OCI-LY7 (cell line): Measurements from ENCODE around the gene LMX1B. TPM values are rescaled to one million over a fixed set of nuclear protein-coding genes. Genes with fewer than 3 reads are reported as not detected.

Experiments used
- BruUV-seq: library from RNA; stranded (reverse); fragments of 400-500 nt; replicated peaks from 2 replicates; lab custom pipeline; 2021; lab: Mats Ljungman, UMichigan
- CTCF ChIA-PET: fragments of 300-600 bp; sonication (Branson Sonifier 250); formaldehyde crosslinking; loops from one replicate; lab custom pipeline; 2022; ENCODE audit warnings: antibody characterized with exemption; ENCODE audit not compliant: unreplicated experiment; lab: Charles Lee
- POLR2A ChIA-PET: fragments of 300-600 bp; sonication (Branson Sonifier 250); formaldehyde crosslinking; loops from one replicate; lab custom pipeline; 2022; ENCODE audit warnings: antibody characterized with exemption; lab: Charles Lee
- DNase-seq: peaks from one replicate; pipeline ENCODE4 v3.0.0-alpha.2; 2015; ENCODE audit warnings: low spot score
- H2AFZ ChIP-seq: fragments of 200-600 bp; sonication (generic), shearing (Covaris generic); 2 replicates; pipeline ENCODE4 v1.6.1; 2014; ENCODE audit warnings: mild to moderate bottlenecking, antibody characterized with exemption, low read length, moderate library complexity
- H3K27ac ChIP-seq: fragments of 200-600 bp; sonication (generic); 2 replicates; pipeline ENCODE4 v1.5.1; 2014; ENCODE audit warnings: mixed run types, low read depth, mild to moderate bottlenecking, moderate library complexity, low read length, inconsistent platforms; ENCODE audit not compliant: poor library complexity, severe bottlenecking
- H3K36me3 ChIP-seq: fragments of 200-600 bp; sonication (generic); 2 replicates; pipeline ENCODE4 v1.6.1; 2014; ENCODE audit warnings: mild to moderate bottlenecking, antibody characterized with exemption, low read length, moderate library complexity, mixed read lengths; ENCODE audit not compliant: insufficient read depth
- H3K4me1 ChIP-seq: fragments of 200-600 bp; sonication (generic); 2 replicates; pipeline ENCODE4 v1.5.1; 2014; ENCODE audit warnings: mild to moderate bottlenecking, low read length; ENCODE audit not compliant: insufficient read depth, poor library complexity, severe bottlenecking
- H3K4me2 ChIP-seq: fragments of 200-600 bp; sonication (generic); 2 replicates; pipeline ENCODE4 v1.6.1; 2014; ENCODE audit warnings: mild to moderate bottlenecking, low read length
- H3K4me3 ChIP-seq: fragments of 200-600 bp; sonication (generic); 2 replicates; pipeline ENCODE4 v1.5.1; 2014; ENCODE audit warnings: mild to moderate bottlenecking, low read depth, low read length; ENCODE audit not compliant: poor library complexity, severe bottlenecking
- H3K79me2 ChIP-seq: fragments of 200-600 bp; sonication (generic); 2 replicates; pipeline ENCODE4 v1.6.1; 2016; ENCODE audit warnings: low read depth, mild to moderate bottlenecking, low read length, moderate library complexity, mixed read lengths; ENCODE audit not compliant: insufficient read depth
- H3K9me2 ChIP-seq: fragments of 200-600 bp; sonication (generic); 2 replicates; pipeline ENCODE4 v1.6.1; 2016; ENCODE audit warnings: mild to moderate bottlenecking, low read length, mixed read lengths; ENCODE audit not compliant: insufficient read depth
- H3K9me3 ChIP-seq: fragments of 200-600 bp; sonication (generic); 2 replicates; pipeline ENCODE4 v1.6.1; 2014; ENCODE audit warnings: mild to moderate bottlenecking, mixed run types, low read length, mixed read lengths
- H4K20me1 ChIP-seq: fragments of 200-600 bp; sonication (generic); 2 replicates; pipeline ENCODE4 v1.6.1; 2014; ENCODE audit warnings: mild to moderate bottlenecking, antibody characterized with exemption, low read length, moderate library complexity, mixed read lengths; ENCODE audit not compliant: insufficient read depth
- CTCF ChIP-seq: fragments of 200-600 bp; sonication (generic); conservative IDR thresholded peaks from 2 replicates; pipeline ENCODE4 v1.5.1; 2014; ENCODE audit warnings: mild to moderate bottlenecking, antibody characterized with exemption, low read length, moderate library complexity, mixed read lengths
- EZH2phosphoT487 ChIP-seq: fragments of 200-600 bp; sonication (generic); IDR thresholded peaks from 2 replicates; pipeline ENCODE4 v1.6.1; 2018; ENCODE audit warnings: low read depth, borderline replicate concordance, mild to moderate bottlenecking, mixed run types, antibody characterized with exemption, low read length, moderate library complexity, mixed read lengths
- intact Hi-C: fragments of 100-400 bp; cut with micrococcal nuclease; formaldehyde crosslinking; loops from one replicate; pipeline ENCODE4 v1.10.0; 2022; ENCODE audit not compliant: unreplicated experiment
- total RNA-seq, 2 experiments: library from RNA; depleted of rRNA in 1 of 2; stranded (reverse); fragments of >200 nt in 1 of 2; shearing (Covaris generic) in 1 of 2; gene quantifications; 2 replicates each; pipeline ENCODE4 v1.2.3, GENCODE V29; 2014 to 2022

LMX1B gene
- total RNA-seq, 2 experiments from 2014 or later: not detected

- Histone ChIP-seq H3K79me2 (no peaks in the 10 kb centered on the region), H3K9me2 (no peaks in the 10 kb centered on the region), H3K4me1 (no peaks in the 10 kb centered on the region), H3K4me2 (peak overlapping the region; percentile 54; the same call in 1 of the 2 replicates), H3K9me3 (no peaks in the 10 kb centered on the region), H4K20me1 (no peaks in the 10 kb centered on the region), H3K36me3 (no peaks in the 10 kb centered on the region), H3K4me3 (no peak overlapping the region), H2AFZ (no peak overlapping the region), H3K27ac (no peak overlapping the region)
- TF ChIP-seq EZH2phosphoT487 (no peak), CTCF (peak; percentile 83)
- BruUV-seq: no TSS peak
- intact Hi-C loops: loop anchor here (1.0 kb wide), 1 partner anchor 76 kb away; no protein-coding TSS in a partner anchor
- DNase-seq: peak; percentile 63
- POLR2A ChIA-PET: interaction anchor here (0.6 to 1.5 kb wide), 4 partner anchors 27 to 739 kb away, joined by 3 to 5 read pairs (median 4); no protein-coding TSS in a partner anchor
- CTCF ChIA-PET: interaction anchor here (0.6 to 1.1 kb wide), 3 partner anchors 27 to 100 kb away, joined by 3 to 14 read pairs (median 4); no protein-coding TSS in a partner anchor
These were observed 92.3 kb downstream of the LMX1B start for GRCh38 chr9:126705767-126706697.

- no peak for DNase-seq
- no peak overlapping the region for H2AFZ ChIP-seq
- no peak overlapping the region for H3K4me3 ChIP-seq
These were observed 92.9 kb downstream of the LMX1B start for GRCh38 chr9:126706698-126707053.

More at GRCh38 chr9:126706698-126707053, 92.9 kb downstream of the LMX1B start:
- Histone ChIP-seq H3K36me3 (no peaks in the 10 kb centered on the region), H3K9me2 (no peaks in the 10 kb centered on the region), H3K27ac (no peak overlapping the region), H3K4me1 (no peaks in the 10 kb centered on the region), H3K9me3 (no peaks in the 10 kb centered on the region), H4K20me1 (no peaks in the 10 kb centered on the region), H3K79me2 (no peaks in the 10 kb centered on the region), H3K4me2 (no peak overlapping the region)
- intact Hi-C loops: no loop called here
- TF ChIP-seq CTCF (peak; percentile 3; the same call in 1 of the 2 replicates), EZH2phosphoT487 (no peak)
- ChIA-PET POLR2A (interaction anchor here (0.6 to 1.2 kb wide), 3 partner anchors 19 to 62 kb away, joined by 3 to 5 read pairs (median 3); no protein-coding TSS in a partner anchor), CTCF (interaction anchor here (0.6 to 1.1 kb wide), 2 partner anchors 75 to 99 kb away, joined by 3 to 14 read pairs; no protein-coding TSS in a partner anchor)
- no TSS peak for BruUV-seq
